ENCODE measurements around the gene WIPI1.

The WIPI1 gene

DNA sequence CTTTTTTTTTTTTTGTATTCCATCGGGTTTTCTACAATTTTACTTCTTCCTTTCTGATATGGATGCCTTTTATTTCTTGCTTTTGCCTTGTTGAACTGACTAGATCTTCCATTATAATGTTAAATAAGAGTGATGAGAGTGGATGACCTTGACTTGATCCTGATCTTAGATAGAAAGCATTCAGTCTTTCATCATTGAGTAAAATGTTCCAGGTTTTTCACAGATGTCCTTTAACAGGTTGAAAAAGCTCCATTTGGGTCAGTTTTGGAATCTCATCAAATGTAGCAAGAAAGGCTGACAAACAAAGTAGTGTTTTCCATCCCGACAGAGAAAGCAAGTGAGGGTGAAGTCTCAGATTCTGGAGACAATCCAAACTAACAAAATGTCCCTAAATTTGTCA, 27.2 kb upstream of the WIPI1 start:
- no peaks in the 10 kb centered on the region for H3K4me1 ChIP-seq (ENCODE audit: control insufficient read depth in 1 of 2, insufficient read depth in 2 of 2, low read length in 2 of 2)
- no peak overlapping the region for H3K27ac ChIP-seq (ENCODE audit: low read length)
- no peaks in the 10 kb centered on the region for H3K36me3 ChIP-seq (ENCODE audit: control insufficient read depth in 1 of 2, insufficient read depth in 2 of 2, low read length in 2 of 2)
- H3K9me3 ChIP-seq (ENCODE audit: control insufficient read depth in 1 of 2, low read length in 2 of 2), result no peaks in the 10 kb centered on the region
- no peak overlapping the region for H3K4me3 ChIP-seq (ENCODE audit: low read depth in 1 of 2, low read length in 2 of 2)
- no peaks in the 10 kb centered on the region for H3K27me3 ChIP-seq (ENCODE audit: low read depth, low read length)

DNA sequence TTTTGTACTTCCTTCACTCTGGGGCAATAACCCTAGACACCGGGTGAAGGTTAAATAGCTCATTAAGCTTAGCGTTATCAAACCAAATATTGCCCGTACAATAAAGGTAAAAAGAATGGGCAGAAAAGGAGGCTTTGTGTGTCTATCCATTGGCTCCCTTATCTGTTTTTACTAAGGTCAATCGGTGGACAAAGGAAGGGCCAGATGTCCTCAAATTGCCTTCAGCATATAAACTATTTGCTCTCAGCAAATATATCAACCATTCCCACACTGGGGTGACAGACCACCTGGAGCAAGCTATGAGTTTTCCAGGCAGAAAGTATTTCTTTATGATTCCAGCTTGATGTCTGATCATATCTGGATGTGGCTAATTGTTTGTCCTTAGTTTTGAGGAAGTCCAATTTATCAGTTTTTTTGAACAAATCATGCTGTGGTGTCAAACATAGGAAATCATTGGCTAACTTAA, 25.3 kb upstream of the WIPI1 start:
- H3K27me3 ChIP-seq (ENCODE audit: low read depth, low read length), result no peaks in the 10 kb centered on the region
- H3K4me3 ChIP-seq (ENCODE audit: low read depth in 1 of 2, low read length in 2 of 2), result no peak overlapping the region
- H3K9me3 ChIP-seq (ENCODE audit: control insufficient read depth in 1 of 2, low read length in 2 of 2), result no peaks in the 10 kb centered on the region
- no peak overlapping the region for H3K27ac ChIP-seq (ENCODE audit: low read length)
- H3K36me3 ChIP-seq (ENCODE audit: control insufficient read depth in 1 of 2, insufficient read depth in 2 of 2, low read length in 2 of 2), result no peaks in the 10 kb centered on the region
- H3K4me1 ChIP-seq (ENCODE audit: control insufficient read depth in 1 of 2, insufficient read depth in 2 of 2, low read length in 2 of 2), result no peaks in the 10 kb centered on the region

DNA sequence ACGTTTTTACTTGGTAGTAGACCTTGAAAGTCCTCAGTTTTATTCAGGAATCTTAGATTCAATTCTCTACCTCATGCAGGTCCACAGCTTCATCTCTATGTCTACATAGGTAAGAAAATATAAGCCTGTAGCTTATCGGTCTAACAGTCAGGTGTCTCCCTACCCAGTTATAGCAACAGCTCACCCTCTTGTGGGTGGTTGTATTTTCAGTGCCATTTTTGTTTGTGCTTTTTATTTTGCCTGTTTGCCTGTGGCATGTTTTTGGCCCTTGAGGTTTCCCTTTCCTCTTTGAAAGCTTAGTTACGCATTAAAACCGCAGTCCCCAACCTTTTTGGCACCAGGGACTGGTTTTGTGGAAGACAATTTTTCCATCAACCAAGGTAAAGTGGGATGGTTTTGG, 23.6 kb upstream of the WIPI1 start:
- Histone ChIP-seq H3K4me1 (ENCODE audit: control insufficient read depth in 1 of 2, insufficient read depth in 2 of 2, low read length in 2 of 2) (no peaks in the 10 kb centered on the region), H3K27me3 (ENCODE audit: low read depth, low read length) (no peaks in the 10 kb centered on the region), H3K36me3 (ENCODE audit: control insufficient read depth in 1 of 2, insufficient read depth in 2 of 2, low read length in 2 of 2) (no peaks in the 10 kb centered on the region), H3K27ac (ENCODE audit: low read length) (no peak overlapping the region), H3K9me3 (ENCODE audit: control insufficient read depth in 1 of 2, low read length in 2 of 2) (no peaks in the 10 kb centered on the region), H3K4me3 (ENCODE audit: low read depth in 1 of 2, low read length in 2 of 2) (no peak overlapping the region)

DNA sequence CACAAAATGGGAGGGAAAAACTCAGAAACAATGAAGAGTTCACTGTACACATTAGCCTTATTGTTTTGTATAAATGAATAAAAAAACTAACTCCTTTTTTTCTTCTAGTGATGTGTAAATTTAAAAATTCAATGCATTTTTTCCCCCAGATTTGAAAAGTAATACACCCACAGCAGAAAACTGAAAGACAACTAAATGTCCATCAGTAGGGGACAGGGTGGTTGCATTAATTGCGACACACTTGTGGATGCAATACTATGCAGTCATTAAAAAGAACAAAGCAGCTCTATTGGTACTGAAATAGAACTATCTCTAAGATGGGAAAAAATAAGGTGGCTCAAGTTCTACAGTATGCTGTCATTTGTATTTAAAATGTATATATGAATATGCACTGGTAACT, 13.7 kb upstream of the WIPI1 start:
- no peaks in the 10 kb centered on the region for H3K4me1 ChIP-seq (ENCODE audit: control insufficient read depth in 1 of 2, insufficient read depth in 2 of 2, low read length in 2 of 2)
- H3K27me3 ChIP-seq (ENCODE audit: low read depth, low read length), result no peaks in the 10 kb centered on the region
- H3K36me3 ChIP-seq (ENCODE audit: control insufficient read depth in 1 of 2, insufficient read depth in 2 of 2, low read length in 2 of 2), result no peaks in the 10 kb centered on the region
- H3K4me3 ChIP-seq (ENCODE audit: low read depth in 1 of 2, low read length in 2 of 2), result no peak overlapping the region
- H3K9me3 ChIP-seq (ENCODE audit: control insufficient read depth in 1 of 2, low read length in 2 of 2), result peaks cover 0 to 3% of the 10 kb centered on the region in 2 donors
- no peak overlapping the region for H3K27ac ChIP-seq (ENCODE audit: low read length)

DNA sequence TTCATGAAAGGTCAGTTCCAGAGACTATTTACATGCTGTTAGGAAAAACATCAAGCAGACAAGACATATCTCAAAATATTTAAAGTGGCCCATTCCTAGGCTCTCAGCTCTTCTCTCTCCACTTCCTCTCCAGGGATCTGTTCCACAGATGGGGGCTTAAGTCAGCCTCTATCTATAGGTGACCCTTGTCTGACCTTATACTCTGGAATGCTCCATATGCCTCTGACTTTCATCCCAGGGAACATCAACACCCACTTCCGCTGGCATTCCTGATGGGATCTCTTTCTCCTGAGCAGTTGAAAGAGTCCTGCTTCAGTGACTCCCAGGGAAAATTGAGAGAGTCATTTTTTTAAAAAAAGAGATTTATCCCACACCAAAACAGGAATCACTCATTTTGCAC, 11.5 kb upstream of the WIPI1 start:
- Histone ChIP-seq H3K36me3 (ENCODE audit: control insufficient read depth in 1 of 2, insufficient read depth in 2 of 2, low read length in 2 of 2) (no peaks in the 10 kb centered on the region), H3K4me3 (ENCODE audit: low read depth in 1 of 2, low read length in 2 of 2) (no peak overlapping the region), H3K4me1 (ENCODE audit: control insufficient read depth in 1 of 2, insufficient read depth in 2 of 2, low read length in 2 of 2) (no peaks in the 10 kb centered on the region), H3K27me3 (ENCODE audit: low read depth, low read length) (no peaks in the 10 kb centered on the region), H3K27ac (ENCODE audit: low read length) (no peak overlapping the region), H3K9me3 (ENCODE audit: control insufficient read depth in 1 of 2, low read length in 2 of 2) (peaks cover 0 to 3% of the 10 kb centered on the region in 2 donors)

DNA sequence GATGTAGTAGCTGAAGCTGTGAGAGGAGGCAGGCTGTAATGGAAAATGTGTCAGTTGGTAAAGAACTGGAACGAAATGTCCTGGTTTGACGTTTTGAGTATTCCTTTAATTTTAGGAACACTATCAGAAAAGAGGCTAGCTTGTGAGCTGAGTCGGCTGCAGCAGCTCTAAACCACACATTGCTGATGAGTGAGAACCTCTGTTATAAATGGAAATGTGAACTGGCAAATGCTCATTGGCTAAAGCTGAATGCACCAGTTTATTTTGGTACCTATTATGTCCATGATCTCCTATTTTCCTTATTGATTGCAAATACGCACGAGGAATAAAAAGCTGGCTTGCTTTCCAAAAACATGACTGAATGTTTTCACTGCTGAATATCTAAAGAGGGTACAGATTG, 11.0 kb upstream of the WIPI1 start:
- no peak overlapping the region for H3K27ac ChIP-seq (ENCODE audit: low read length)
- peaks cover 0 to 3% of the 10 kb centered on the region in 2 donors for H3K9me3 ChIP-seq (ENCODE audit: control insufficient read depth in 1 of 2, low read length in 2 of 2)
- H3K36me3 ChIP-seq (ENCODE audit: control insufficient read depth in 1 of 2, insufficient read depth in 2 of 2, low read length in 2 of 2), result no peaks in the 10 kb centered on the region
- H3K4me1 ChIP-seq (ENCODE audit: control insufficient read depth in 1 of 2, insufficient read depth in 2 of 2, low read length in 2 of 2), result no peaks in the 10 kb centered on the region
- no peak overlapping the region for H3K4me3 ChIP-seq (ENCODE audit: low read depth in 1 of 2, low read length in 2 of 2)
- H3K27me3 ChIP-seq (ENCODE audit: low read depth, low read length), result no peaks in the 10 kb centered on the region

DNA sequence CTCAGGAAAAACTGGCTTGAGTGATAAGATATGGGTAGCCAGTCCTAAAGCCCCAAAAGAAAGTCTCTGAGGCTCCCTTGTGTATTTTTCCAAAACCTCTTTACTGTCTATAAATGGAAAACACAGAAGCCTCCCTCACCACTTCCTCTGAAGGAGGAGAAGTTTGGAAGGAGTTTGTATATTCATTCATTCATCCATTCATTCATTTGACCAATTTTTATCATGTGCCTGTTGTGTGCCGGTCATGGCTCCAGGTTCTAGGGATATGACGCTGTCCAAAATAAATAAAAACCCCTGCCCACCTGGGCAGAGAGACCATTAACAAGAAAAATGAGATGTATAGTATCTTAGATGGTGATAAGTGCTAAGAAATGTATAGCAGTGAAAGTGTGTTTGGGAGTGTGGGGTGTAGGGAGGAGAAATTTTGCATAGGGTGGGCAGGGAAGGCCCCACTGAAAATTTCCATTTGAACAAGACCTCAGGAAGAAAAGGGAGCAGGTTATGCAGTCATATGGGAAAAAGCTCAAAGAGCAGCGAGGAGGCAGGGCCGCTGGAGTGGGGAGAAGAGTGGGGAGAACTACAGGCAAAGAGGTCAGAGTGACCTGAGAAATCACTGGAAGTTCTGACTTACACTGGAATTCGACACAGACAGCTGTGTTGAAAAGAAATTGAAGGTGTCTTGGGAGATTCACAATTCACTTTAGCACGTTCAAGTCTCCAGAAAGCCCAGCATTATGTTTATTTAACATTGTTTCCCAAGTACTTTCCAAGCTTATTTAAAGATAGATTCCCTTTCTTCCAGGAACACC, 6.1 kb upstream of the WIPI1 start:
- Histone ChIP-seq H3K27ac (ENCODE audit: low read length) (no peak overlapping the region), H3K4me1 (ENCODE audit: control insufficient read depth in 1 of 2, insufficient read depth in 2 of 2, low read length in 2 of 2) (peaks cover 0 to under 1% of the 10 kb centered on the region in 2 donors), H3K9me3 (ENCODE audit: control insufficient read depth in 1 of 2, low read length in 2 of 2) (no peaks in the 10 kb centered on the region), H3K4me3 (ENCODE audit: low read depth in 1 of 2, low read length in 2 of 2) (no peak overlapping the region), H3K27me3 (ENCODE audit: low read depth, low read length) (no peaks in the 10 kb centered on the region), H3K36me3 (ENCODE audit: control insufficient read depth in 1 of 2, insufficient read depth in 2 of 2, low read length in 2 of 2) (no peaks in the 10 kb centered on the region)

DNA sequence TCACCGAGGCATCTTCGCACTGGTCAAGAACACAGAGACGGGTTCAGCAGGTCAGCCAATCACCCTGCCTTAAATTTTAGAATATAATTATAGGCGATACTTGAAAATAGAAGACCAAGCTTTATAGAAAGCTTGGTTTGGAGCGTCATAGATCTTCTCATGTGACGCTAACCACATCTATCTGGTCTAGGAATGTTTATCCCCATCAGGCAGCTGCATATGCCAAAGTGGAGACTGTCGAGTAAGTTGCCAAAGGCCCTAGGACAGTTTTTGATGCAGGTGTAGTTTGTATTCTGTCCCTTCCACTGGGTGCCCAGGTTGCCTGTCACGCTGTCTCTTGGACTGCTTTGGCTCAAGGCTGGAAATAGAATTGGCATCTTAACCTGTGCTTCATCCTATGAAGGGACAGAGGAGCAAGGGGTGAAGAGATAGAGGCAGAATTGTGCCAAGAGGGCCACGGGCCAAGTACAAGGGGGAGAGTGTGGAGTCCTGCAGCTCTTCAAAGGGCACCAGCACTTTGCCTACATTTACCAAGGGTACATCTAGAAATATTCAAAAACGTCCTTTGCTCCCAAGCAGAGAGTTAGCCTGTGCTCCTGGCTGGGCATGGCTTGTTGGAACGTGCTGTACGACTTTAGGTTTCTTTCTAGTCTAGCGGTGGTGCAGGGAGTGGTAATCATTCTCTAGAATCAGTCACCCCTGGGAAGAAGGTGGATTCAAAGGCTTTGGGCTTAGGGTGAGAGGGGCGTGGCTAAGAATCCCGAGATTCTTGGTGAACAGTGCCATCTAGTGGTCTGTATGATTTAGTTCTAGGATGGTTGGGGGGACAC, 5.3 kb upstream of the WIPI1 start:
- H3K9me3 ChIP-seq (ENCODE audit: control insufficient read depth in 1 of 2, low read length in 2 of 2), result no peaks in the 10 kb centered on the region
- peaks cover 0 to 5% of the 10 kb centered on the region in 2 donors for H3K4me1 ChIP-seq (ENCODE audit: control insufficient read depth in 1 of 2, insufficient read depth in 2 of 2, low read length in 2 of 2)
- H3K4me3 ChIP-seq (ENCODE audit: low read depth in 1 of 2, low read length in 2 of 2), result no peak overlapping the region
- H3K27me3 ChIP-seq (ENCODE audit: low read depth, low read length), result no peaks in the 10 kb centered on the region
- no peak overlapping the region for H3K27ac ChIP-seq (ENCODE audit: low read length)
- no peaks in the 10 kb centered on the region for H3K36me3 ChIP-seq (ENCODE audit: control insufficient read depth in 1 of 2, insufficient read depth in 2 of 2, low read length in 2 of 2)

DNA sequence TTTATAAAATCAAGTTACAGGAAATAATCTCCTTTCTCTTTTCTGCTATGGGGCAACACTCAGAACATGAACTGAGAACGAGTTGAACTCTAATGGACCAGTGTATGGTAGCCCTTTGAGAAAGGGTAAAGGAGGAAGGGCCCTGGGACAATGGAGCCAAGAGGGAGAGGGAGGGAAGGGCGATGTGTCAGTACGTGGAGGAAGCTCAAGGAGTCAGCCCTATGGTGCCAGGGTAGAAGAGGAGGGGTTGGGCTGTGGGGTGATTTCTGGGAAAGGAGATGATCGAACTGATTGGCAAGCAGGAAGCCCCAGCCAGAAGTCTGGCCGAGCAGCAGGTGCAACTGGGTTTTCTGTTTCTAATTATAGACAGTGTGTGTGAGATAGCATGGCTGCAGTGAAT, 4.3 kb upstream of the WIPI1 start:
- no peaks in the 10 kb centered on the region for H3K9me3 ChIP-seq (ENCODE audit: control insufficient read depth in 1 of 2, low read length in 2 of 2)

DNA sequence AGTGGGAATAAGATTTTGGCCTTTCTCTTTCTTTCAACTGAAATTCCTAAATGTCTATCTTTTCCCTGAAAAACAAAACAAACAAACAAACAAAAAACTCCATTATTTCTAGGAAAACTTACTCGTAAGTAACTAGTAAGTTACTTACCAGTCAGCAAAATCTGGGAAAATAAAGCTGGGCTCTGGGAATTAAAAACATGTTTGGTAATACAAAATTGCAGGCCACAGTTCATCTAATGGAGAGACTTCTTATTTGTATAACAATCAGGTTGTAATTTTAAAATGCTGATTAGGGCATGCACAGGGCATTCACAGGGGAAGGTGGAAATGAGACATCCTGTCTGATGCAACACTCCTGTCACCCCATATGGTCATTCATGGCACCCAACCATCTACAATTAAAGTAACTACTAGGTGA, 3.8 kb upstream of the WIPI1 start:
- no peaks in the 10 kb centered on the region for H3K27me3 ChIP-seq (ENCODE audit: low read depth, low read length)
- H3K4me1 ChIP-seq (ENCODE audit: control insufficient read depth in 1 of 2, insufficient read depth in 2 of 2, low read length in 2 of 2), result peaks cover 0 to 10% of the 10 kb centered on the region in 2 donors
- H3K36me3 ChIP-seq (ENCODE audit: control insufficient read depth in 1 of 2, insufficient read depth in 2 of 2, low read length in 2 of 2), result peaks cover 0 to 10% of the 10 kb centered on the region in 2 donors
- no peaks in the 10 kb centered on the region for H3K9me3 ChIP-seq (ENCODE audit: control insufficient read depth in 1 of 2, low read length in 2 of 2)
- no peak overlapping the region for H3K4me3 ChIP-seq (ENCODE audit: low read depth in 1 of 2, low read length in 2 of 2)
- no peak overlapping the region for H3K27ac ChIP-seq (ENCODE audit: low read length)

More for the DNA sequence above, 4.3 kb upstream of the WIPI1 start:
- Histone ChIP-seq H3K4me1 (ENCODE audit: control insufficient read depth in 1 of 2, insufficient read depth in 2 of 2, low read length in 2 of 2) (peaks cover 0 to 5% of the 10 kb centered on the region in 2 donors), H3K27me3 (ENCODE audit: low read depth, low read length) (no peaks in the 10 kb centered on the region), H3K36me3 (ENCODE audit: control insufficient read depth in 1 of 2, insufficient read depth in 2 of 2, low read length in 2 of 2) (peaks cover 0 to 6% of the 10 kb centered on the region in 2 donors), H3K27ac (ENCODE audit: low read length) (no peak overlapping the region), H3K4me3 (ENCODE audit: low read depth in 1 of 2, low read length in 2 of 2) (no peak overlapping the region)

DNA sequence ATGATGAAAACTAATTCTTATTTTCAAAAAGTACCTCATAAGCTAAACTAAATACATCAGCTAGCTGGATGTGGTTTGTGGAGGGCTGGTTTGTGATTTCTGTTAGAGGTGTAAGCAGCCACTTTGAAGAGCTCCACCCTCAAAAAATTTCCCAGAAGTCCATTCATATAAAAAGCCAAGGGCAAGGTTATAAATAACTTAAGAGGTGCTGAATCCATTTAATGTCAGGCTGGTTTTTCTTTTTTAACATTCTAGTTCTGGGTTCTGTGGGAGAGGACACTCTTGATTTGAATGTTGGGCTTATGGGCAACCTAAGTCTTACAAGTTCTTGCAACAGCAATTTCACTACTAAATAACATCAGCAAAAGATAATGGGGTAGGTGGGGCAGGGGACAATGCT, 3.4 kb upstream of the WIPI1 start:
- Histone ChIP-seq H3K9me3 (ENCODE audit: control insufficient read depth in 1 of 2, low read length in 2 of 2) (no peaks in the 10 kb centered on the region), H3K4me3 (ENCODE audit: low read depth in 1 of 2, low read length in 2 of 2) (no peak overlapping the region), H3K36me3 (ENCODE audit: control insufficient read depth in 1 of 2, insufficient read depth in 2 of 2, low read length in 2 of 2) (peaks cover 0 to 12% of the 10 kb centered on the region in 2 donors), H3K4me1 (ENCODE audit: control insufficient read depth in 1 of 2, insufficient read depth in 2 of 2, low read length in 2 of 2) (peaks cover 0 to 14% of the 10 kb centered on the region in 2 donors), H3K27me3 (ENCODE audit: low read depth, low read length) (no peaks in the 10 kb centered on the region), H3K27ac (ENCODE audit: low read length) (no peak overlapping the region)

Data from muscle layer of duodenum (tissue), 2 donors.